ENCODE measurements around the gene MAPK8.
A peak's percentile ranks its signal among the peaks of the same experiment; 100 is the strongest.

The MAPK8 gene

GRCh38 chr10:48363617-48364355 is 57.3 kb downstream of the MAPK8 start:
- H3K9ac ChIP-seq (ENCODE audit: low read depth, low read length), result no peak overlapping the region
- no peaks in the 10 kb centered on the region for H3K9me3 ChIP-seq (ENCODE audit: insufficient read depth, low read depth, low read length)
- H3K36me3 ChIP-seq (ENCODE audit: insufficient read depth, low read length), result no peaks in the 10 kb centered on the region
- H3K27ac ChIP-seq (ENCODE audit: low read depth, low read length), result no peak overlapping the region
- H3K4me3 ChIP-seq (ENCODE audit: low read length), result no peak overlapping the region
- H3K27me3 ChIP-seq (ENCODE audit: insufficient read depth, low read length), result no peaks in the 10 kb centered on the region
- H3K4me1 ChIP-seq (ENCODE audit: insufficient read depth, low read length), result peaks cover 14% of the 10 kb centered on the region
- 39% methylated on average over 3 of the region's 5 CpGs for WGBS

GRCh38 chr10:48364659-48365405 is 58.4 kb downstream of the MAPK8 start:
- Histone ChIP-seq H3K4me3 (ENCODE audit: low read length) (no peak overlapping the region), H3K9me3 (ENCODE audit: insufficient read depth, low read depth, low read length) (no peaks in the 10 kb centered on the region), H3K27me3 (ENCODE audit: insufficient read depth, low read length) (no peaks in the 10 kb centered on the region), H3K4me1 (ENCODE audit: insufficient read depth, low read length) (peaks cover 14% of the 10 kb centered on the region), H3K9ac (ENCODE audit: low read depth, low read length) (no peak overlapping the region), H3K36me3 (ENCODE audit: insufficient read depth, low read length) (no peaks in the 10 kb centered on the region), H3K27ac (ENCODE audit: low read depth, low read length) (peak overlapping the region; percentile 26; the same call in 1 of the 2 replicates)
- 84% methylated on average over 2 of the region's 3 CpGs for WGBS

- Histone ChIP-seq H3K27me3 (ENCODE audit: insufficient read depth, low read length) (no peaks in the 10 kb centered on the region), H3K9me3 (ENCODE audit: insufficient read depth, low read depth, low read length) (no peaks in the 10 kb centered on the region), H3K27ac (ENCODE audit: low read depth, low read length) (no peak overlapping the region), H3K4me3 (ENCODE audit: low read length) (no peak overlapping the region), H3K36me3 (ENCODE audit: insufficient read depth, low read length) (no peaks in the 10 kb centered on the region), H3K4me1 (ENCODE audit: insufficient read depth, low read length) (peaks cover 14% of the 10 kb centered on the region), H3K9ac (ENCODE audit: low read depth, low read length) (no peak overlapping the region)
- 100% methylated on average over 1 of the region's 1 CpG for WGBS
Measured at GRCh38 chr10:48365668-48366067, 59.2 kb downstream of the MAPK8 start.

DNA sequence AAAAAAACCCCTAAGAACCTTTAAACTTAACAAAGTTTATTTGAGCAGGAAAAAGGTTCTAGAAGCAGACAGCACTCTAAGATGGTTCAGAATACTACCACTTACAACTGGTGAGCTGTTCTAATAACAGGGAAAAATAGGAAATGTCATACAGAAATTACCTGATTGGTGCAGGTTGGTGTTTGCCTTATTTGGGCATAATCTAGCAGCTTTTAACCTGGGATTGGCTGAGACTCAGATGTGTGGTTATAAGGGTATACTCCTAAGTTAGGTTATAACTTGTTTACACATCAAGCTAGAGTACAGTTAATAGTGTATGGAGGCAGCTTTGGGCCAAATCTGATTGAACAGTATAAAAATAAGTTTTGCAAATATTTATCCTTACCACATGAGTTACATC is 59.8 kb downstream of the MAPK8 start:
- no peaks in the 10 kb centered on the region for H3K36me3 ChIP-seq (ENCODE audit: insufficient read depth, low read length)
- H3K27me3 ChIP-seq (ENCODE audit: insufficient read depth, low read length), result no peaks in the 10 kb centered on the region
- H3K9ac ChIP-seq (ENCODE audit: low read depth, low read length), result no peak overlapping the region
- H3K4me3 ChIP-seq (ENCODE audit: low read length), result no peak overlapping the region
- peaks cover 14% of the 10 kb centered on the region for H3K4me1 ChIP-seq (ENCODE audit: insufficient read depth, low read length)
- H3K9me3 ChIP-seq (ENCODE audit: insufficient read depth, low read depth, low read length), result no peaks in the 10 kb centered on the region
- no peak overlapping the region for H3K27ac ChIP-seq (ENCODE audit: low read depth, low read length)

- Histone ChIP-seq H3K27ac (ENCODE audit: low read depth, low read length) (no peak overlapping the region), H3K36me3 (ENCODE audit: insufficient read depth, low read length) (no peaks in the 10 kb centered on the region), H3K9me3 (ENCODE audit: insufficient read depth, low read depth, low read length) (no peaks in the 10 kb centered on the region), H3K9ac (ENCODE audit: low read depth, low read length) (no peak overlapping the region), H3K4me3 (ENCODE audit: low read length) (no peak overlapping the region), H3K4me1 (ENCODE audit: insufficient read depth, low read length) (peaks cover 4% of the 10 kb centered on the region), H3K27me3 (ENCODE audit: insufficient read depth, low read length) (no peaks in the 10 kb centered on the region)
Measured at GRCh38 chr10:48369501-48369900, 63.0 kb downstream of the MAPK8 start.

DNA sequence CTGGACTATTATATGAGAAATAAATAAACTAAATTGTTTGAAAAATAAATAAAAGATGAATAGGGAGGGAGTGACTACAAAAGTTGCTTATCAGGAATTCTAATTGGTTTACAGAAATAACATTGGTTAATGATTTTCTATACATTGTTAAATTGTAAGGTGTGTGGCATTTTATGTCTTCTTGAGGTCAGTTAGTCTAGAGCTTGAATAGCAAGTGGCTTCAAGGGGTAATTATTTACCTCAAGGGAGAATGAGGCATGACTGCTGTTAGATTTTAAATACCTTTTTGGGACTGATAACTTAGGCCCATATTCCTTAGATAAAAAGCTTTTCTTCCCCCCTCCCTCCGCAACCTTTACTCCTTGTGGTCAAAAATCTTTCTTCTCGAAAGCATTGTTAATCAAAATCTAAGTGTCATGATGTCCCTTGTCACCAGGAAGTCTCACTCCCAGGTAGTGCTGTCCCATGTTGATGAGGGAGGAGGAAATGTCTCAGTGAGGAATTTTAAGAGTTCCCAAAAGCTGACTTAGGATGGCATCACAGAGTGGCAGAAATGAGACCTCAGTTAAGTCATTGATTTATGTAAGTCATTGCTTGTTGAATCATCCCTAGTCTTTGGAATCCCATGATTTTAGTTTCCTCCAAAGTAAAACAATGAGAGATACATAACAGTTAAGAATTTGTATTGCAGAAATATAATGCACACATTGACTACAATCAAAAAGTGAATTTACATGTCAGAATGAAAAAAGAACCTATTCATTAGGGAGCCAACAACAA is 71.5 kb downstream of the MAPK8 start:
- H3K27ac ChIP-seq (ENCODE audit: low read depth, low read length), result no peak overlapping the region
- no peak overlapping the region for H3K9ac ChIP-seq (ENCODE audit: low read depth, low read length)
- H3K36me3 ChIP-seq (ENCODE audit: insufficient read depth, low read length), result 0 out of 2 replicates have a peak, but pooled peaks cover 2% of the 10 kb centered on the region
- H3K27me3 ChIP-seq (ENCODE audit: insufficient read depth, low read length), result no peaks in the 10 kb centered on the region
- WGBS, result 93% methylated on average over 2 of the region's 2 CpGs
- H3K9me3 ChIP-seq (ENCODE audit: insufficient read depth, low read depth, low read length), result peaks cover 7% of the 10 kb centered on the region; the same call in 1 of the 2 replicates
- no peak overlapping the region for H3K4me3 ChIP-seq (ENCODE audit: low read length)
- H3K4me1 ChIP-seq (ENCODE audit: insufficient read depth, low read length), result no peaks in the 10 kb centered on the region; the same call in 1 of the 2 replicates

DNA sequence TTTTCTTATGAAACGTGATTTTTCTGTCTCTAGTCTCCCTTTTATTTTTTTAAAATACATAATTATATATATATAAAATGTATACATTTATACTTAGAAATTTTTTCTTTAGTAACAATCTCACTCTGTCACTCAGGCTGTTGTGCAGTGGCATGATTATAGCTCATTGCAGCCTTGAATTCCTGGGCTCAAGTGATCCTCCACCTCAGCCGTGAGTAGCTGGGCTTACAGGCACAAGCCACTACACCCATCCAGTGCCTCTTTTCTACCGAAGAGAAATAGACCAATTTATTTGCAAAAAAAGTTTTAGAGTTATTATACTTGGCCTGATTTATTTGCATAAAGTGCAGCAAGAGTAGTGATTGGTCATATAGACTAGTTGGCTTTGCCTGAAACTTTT is 72.2 kb downstream of the MAPK8 start:
- 66% methylated on average over 2 of the region's 3 CpGs for WGBS
- Histone ChIP-seq H3K9ac (ENCODE audit: low read depth, low read length) (no peak overlapping the region), H3K36me3 (ENCODE audit: insufficient read depth, low read length) (0 out of 2 replicates have a peak, but pooled peaks cover 2% of the 10 kb centered on the region), H3K27ac (ENCODE audit: low read depth, low read length) (no peak overlapping the region), H3K4me3 (ENCODE audit: low read length) (no peak overlapping the region), H3K9me3 (ENCODE audit: insufficient read depth, low read depth, low read length) (peaks cover 7% of the 10 kb centered on the region; the same call in 1 of the 2 replicates), H3K4me1 (ENCODE audit: insufficient read depth, low read length) (peaks cover 5% of the 10 kb centered on the region), H3K27me3 (ENCODE audit: insufficient read depth, low read length) (no peaks in the 10 kb centered on the region)

DNA sequence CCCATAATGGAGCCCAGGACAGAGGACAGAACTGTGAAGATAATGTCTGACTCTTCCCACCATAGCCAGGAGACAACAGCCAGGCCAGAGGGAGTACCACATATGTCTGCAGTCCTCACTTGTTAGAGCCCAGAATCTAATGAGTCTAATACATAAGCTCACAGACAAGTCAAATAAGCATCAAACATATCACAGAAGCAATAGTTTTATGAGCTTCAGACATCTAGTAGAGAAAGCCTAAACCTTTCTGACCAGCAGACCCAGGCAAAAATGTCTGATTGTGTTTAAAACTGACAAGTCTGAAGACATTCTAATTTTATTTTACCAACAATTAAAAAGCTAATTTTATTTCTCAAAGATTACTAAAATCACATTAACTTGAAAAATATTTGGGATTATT is 75.5 kb downstream of the MAPK8 start:
- Histone ChIP-seq H3K9me3 (ENCODE audit: insufficient read depth, low read depth, low read length) (peaks cover 7% of the 10 kb centered on the region; the same call in 1 of the 2 replicates), H3K9ac (ENCODE audit: low read depth, low read length) (no peak overlapping the region), H3K4me1 (ENCODE audit: insufficient read depth, low read length) (peaks cover 14% of the 10 kb centered on the region), H3K36me3 (ENCODE audit: insufficient read depth, low read length) (0 out of 2 replicates have a peak, but pooled peaks cover 2% of the 10 kb centered on the region), H3K27me3 (ENCODE audit: insufficient read depth, low read length) (no peaks in the 10 kb centered on the region), H3K4me3 (ENCODE audit: low read length) (no peak overlapping the region), H3K27ac (ENCODE audit: low read depth, low read length) (no peak overlapping the region)

- Histone ChIP-seq H3K27me3 (ENCODE audit: insufficient read depth, low read length) (no peaks in the 10 kb centered on the region), H3K36me3 (ENCODE audit: insufficient read depth, low read length) (0 out of 2 replicates have a peak, but pooled peaks cover 2% of the 10 kb centered on the region), H3K27ac (ENCODE audit: low read depth, low read length) (no peak overlapping the region), H3K4me3 (ENCODE audit: low read length) (no peak overlapping the region), H3K9ac (ENCODE audit: low read depth, low read length) (no peak overlapping the region), H3K4me1 (ENCODE audit: insufficient read depth, low read length) (peaks cover 14% of the 10 kb centered on the region), H3K9me3 (ENCODE audit: insufficient read depth, low read depth, low read length) (peaks cover 7% of the 10 kb centered on the region; the same call in 1 of the 2 replicates)
Measured at GRCh38 chr10:48382982-48383381, 76.5 kb downstream of the MAPK8 start.

DNA sequence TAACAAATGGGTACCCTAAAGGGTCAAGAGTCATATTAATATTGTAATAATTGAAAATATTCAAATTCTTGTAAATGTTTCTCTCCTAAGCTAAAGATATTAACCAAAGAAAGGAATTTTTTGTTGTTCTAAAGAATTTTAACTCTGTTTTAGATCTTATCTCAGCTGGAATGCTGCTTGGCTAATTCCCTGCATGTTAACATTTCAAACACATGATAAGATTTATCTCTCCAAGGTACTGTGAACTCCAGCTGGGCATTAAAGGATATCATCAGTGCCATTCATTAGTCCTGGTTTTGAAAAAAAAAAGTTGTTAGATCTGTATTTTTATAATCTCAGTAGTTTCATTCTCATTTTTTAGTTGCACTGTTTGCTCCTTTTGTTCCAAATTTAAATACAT is 76.9 kb downstream of the MAPK8 start:
- Histone ChIP-seq H3K9ac (ENCODE audit: low read depth, low read length) (no peak overlapping the region), H3K27ac (ENCODE audit: low read depth, low read length) (no peak overlapping the region), H3K4me1 (ENCODE audit: insufficient read depth, low read length) (peaks cover 14% of the 10 kb centered on the region), H3K4me3 (ENCODE audit: low read length) (no peak overlapping the region), H3K36me3 (ENCODE audit: insufficient read depth, low read length) (0 out of 2 replicates have a peak, but pooled peaks cover 2% of the 10 kb centered on the region), H3K27me3 (ENCODE audit: insufficient read depth, low read length) (no peaks in the 10 kb centered on the region), H3K9me3 (ENCODE audit: insufficient read depth, low read depth, low read length) (peaks cover 7% of the 10 kb centered on the region; the same call in 1 of the 2 replicates)

DNA sequence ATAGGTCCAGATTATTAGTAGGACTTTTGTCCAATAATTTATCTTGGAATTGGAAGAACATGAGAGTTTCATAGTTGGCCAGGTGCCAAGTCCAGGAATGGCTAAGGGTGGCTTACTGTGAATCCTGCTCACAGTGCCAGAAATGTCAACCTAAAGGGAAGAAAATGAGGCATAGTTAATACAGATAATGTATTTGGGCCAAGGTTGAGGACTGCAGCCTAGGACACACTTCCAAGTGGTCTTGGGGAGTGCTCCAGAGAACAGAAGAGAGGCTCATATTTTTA is 78.2 kb downstream of the MAPK8 start:
- Histone ChIP-seq H3K27me3 (ENCODE audit: insufficient read depth, low read length) (no peaks in the 10 kb centered on the region), H3K9me3 (ENCODE audit: insufficient read depth, low read depth, low read length) (0 out of 2 replicates have a peak, but pooled peaks cover 7% of the 10 kb centered on the region), H3K4me1 (ENCODE audit: insufficient read depth, low read length) (peaks cover 14% of the 10 kb centered on the region), H3K9ac (ENCODE audit: low read depth, low read length) (no peak overlapping the region), H3K4me3 (ENCODE audit: low read length) (no peak overlapping the region), H3K27ac (ENCODE audit: low read depth, low read length) (no peak overlapping the region), H3K36me3 (ENCODE audit: insufficient read depth, low read length) (0 out of 2 replicates have a peak, but pooled peaks cover 2% of the 10 kb centered on the region)
